Stimulated activated CD4-positive, alpha-beta T cell treated with anti-CD3 and anti-CD28 coated beads, Interleukin-4, amount 100 ng/mL, for 4 hours (primary cell): ENCODE data around the gene MYO16.
A peak's percentile ranks its signal among the peaks of the same experiment; 100 is the strongest.
"Not testable (repeated sequence)": the region's sequence is repeated elsewhere in the genome, so short reads cannot be mapped to it uniquely, and the experiment has no call there.

Experiments
- DNase-seq, 2 experiments: peaks; one replicate each; pipeline ENCODE4 v3.0.0-alpha.2; 2020

MYO16 gene

DNA sequence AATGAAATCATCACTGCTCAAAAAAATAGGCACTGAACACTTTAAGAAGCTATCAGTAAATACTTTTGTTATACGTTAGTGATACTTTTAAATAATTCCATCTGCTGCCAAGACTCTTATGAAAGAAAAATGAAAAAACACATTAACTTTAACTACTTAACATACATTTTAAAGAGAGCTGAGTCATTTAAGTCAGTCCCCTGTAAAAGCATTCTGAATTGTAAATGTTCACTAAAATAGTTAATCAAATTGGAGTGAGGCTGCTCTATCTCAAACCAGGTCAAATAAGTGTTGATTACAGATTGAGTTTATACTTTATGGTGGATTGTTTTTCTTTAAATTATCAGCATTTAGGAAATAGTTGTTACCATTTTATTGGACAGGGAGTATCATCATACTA, 274.2 kb downstream of the MYO16 start:
- DNase-seq = no peak

DNA sequence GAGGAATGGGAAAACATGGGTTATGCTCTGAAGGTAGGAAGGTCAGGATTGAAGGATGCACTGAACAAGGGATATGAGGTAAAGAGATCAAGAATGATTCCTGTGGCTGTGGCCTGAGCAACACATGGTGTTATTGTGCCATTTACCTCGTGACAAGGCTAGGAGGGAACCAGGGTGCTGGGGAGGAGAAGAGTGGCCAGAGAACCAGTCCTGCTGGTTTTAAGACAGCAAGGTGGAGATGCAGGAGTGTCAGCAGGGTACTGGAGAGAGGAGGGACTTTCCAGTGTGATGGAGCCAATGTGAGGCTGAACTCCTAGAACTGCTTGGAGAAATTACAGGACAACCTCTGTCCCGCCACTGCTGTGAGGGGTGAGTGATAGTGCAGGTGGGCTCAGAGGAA, 282.4 kb downstream of the MYO16 start:
- DNase-seq = no peak

DNA sequence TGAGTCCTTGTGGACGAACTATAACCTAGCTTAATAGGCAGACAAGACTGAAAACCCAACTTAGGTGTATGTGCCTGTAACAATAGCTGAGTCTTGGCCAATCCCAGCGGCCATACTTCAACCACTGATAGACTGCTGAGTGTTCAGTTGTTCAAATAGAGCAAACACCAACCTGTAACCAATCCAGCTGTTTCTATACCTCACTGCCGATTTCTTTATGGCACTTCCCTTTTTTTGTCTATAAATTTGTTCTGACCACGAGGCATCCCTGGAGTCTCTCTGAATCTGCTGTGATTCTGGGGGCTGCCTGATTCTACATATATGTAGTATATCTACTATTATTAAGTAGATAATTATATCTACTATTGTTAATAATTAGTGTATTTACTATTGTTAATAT, 284.3 kb downstream of the MYO16 start:
- DNase-seq = not testable (repeated sequence)

DNA sequence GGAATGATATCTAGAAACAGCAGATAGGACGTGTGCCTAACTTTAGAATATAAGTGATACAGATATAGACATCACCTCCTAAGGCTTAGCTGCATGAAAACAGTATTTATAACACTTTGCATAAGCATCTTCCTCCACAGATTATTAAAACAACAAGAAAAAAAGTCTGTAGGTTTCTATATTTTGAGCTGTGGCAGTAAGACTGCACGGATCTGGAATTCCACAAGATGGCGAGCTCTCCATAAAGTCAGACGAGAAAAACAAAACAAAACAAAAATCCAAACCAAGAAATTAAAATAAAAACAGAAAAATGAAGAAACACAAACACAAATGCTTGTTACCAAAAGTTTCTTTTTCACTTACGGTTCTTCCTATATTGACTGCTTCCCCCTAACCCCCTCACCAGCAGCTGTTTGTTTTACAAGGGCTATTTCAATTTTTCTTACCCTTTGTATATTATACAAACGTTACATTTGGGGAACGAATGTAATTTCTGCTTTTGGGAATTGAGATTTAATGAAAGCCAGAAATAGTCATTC, 285.8 kb downstream of the MYO16 start:
- no peak for DNase-seq

DNA sequence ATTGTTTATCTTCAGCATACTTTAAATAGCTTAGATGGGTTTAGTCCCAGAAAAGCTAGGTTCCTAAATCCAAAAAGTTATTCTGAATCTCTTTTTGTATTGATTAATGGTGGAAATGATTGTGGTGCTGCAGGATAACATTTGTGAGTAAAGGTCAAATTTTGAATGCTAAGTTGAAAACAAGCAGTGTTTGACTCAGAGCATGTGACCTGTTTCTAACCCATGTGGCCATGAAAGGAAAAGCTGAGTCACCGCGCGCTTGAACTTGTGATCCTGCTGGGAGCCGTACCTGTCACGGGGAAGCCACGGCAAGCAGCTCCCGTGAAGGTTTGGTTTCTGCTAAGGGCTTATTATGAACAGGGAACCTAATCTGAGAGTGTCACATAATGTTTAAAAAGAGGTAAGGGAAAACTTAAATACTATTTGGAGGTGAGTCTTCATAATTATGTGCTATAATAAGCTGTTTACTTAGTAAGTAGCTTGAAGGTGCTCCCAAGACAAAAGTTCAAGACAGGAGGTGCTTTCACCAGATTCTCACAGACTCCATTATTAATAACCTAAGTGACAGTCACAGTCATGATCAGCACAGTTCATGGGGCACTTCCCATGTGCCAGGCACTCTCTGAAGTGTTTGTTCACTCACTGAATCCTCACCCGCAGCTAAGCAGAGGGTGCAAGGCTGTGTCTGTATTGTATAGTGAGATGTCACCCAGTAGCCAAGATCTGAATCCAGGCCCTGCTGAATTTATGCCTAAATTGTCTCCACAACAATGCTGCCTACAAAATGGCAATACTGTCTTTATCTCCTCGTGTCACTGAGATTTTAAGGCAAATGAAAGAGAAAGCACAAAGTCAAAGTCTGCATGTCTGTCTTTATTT, 286.5 kb downstream of the MYO16 start:
- peak; percentile 66 to 83 for DNase-seq

DNA sequence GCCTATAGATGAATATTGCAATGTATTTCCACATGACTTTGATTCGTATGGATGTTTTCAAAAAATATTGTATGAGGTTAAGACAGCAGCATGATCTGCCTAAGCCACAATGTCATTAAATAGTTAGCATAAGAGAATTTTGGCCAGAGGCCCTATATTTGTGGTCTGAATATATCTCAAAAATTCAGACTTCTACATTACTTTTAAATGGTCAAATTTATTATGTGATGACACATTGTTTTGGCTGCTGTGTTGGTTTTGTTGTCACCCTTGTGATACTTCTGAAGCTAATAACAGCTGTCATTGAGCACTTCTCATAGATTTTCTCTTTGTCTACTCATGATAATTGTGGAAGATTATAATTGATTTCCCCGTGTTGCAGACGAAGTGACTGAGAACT, 288.2 kb downstream of the MYO16 start:
- no peak for DNase-seq

DNA sequence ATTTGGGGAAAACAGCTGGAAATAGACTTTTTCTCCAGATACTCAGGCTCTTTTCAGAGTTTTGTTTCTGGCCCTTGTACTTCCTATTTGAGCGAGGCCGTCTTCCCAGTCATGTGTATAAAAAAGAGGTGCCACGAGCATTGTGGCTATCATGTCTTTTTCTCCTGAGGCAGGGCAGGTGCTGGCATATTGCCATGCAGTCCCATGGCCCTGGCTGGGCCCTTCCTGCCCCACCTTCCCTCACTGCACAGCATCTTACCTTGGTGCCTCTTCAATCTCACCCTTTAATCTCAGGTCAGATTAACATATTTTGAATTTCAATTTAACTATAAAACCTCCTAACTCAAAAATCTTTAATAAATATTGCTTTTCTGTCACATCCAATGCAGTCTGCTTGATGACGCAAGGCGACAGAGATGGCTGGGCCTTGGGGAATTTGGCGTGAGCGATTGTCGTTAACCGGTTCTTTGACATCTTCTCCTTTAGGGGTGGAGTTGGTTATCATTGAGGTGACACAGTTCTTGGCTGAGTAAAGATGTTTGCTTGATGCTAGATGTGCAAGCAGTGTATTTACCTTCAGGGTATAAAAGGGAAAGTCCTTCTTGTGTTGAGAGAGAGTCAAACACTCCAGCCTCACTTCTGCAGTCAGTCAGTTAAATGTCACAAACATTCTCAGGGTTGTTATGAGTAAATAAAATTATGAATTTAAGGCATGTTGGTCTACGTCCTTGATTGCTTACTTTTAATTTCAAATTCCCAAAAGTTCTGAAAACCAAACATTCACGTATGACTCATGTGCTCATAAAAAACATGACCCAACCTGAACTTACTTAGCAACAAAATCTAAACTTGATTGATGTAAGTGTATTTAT, 289.9 kb downstream of the MYO16 start:
- no peak for DNase-seq

DNA sequence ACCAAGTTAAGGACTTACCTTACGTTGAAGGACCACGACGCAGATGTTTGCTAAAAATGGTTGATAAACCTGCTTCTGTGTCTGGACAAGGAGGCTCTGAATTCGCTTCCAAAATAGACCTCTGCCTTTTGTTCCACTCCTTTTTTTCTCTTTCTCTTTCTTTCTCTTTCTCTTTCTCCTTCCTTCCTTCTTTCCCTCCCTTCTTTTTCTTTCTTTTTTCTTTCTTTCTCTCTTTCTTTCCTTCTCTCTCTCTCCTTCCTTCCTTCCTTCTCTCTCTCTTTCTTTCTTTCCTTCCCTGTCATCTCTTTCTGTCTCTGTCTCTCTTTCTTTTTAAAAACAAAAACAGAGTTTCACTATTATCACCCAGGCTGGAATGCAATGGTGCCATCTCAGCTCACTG, 290.7 kb downstream of the MYO16 start:
- DNase-seq = no peak

DNA sequence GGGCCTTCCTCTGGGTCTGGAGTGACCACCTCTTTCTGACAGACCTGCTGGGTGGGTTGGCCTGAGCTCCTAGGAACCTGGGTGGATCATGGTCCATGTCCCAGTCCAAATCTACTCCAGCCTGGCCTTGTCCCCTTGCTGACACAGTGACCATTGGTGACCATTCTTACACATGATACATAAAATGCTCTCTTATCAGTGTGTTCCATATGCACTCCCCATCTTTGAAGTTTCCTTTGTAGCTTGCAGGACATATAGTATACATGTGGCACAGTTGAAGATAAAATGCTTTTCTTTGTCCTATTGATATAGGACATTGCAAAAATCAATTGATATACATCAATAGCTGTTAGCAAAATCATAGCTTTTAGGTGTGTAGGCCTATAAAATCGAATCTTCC, 291.8 kb downstream of the MYO16 start:
- no peak for DNase-seq

DNA sequence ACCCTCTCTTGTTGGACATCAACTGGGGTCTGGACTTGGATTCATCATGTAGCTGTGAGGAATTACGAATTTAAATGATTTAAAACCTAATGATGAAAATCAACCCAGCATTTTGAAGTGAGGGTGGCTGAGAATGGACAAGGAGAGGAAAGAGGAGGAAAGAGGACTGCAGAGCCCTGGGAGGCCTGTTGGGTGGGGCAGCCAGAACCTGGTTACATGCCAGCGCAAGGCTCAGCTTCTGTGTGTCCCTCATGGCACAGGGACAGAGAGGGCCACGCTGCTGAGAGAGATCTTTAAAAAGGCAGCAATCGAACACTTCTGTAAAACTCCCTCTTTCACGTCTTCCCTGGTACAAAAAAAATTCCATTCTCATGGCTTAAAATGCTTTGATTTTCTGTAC, 292.7 kb downstream of the MYO16 start:
- DNase-seq = no peak

DNA sequence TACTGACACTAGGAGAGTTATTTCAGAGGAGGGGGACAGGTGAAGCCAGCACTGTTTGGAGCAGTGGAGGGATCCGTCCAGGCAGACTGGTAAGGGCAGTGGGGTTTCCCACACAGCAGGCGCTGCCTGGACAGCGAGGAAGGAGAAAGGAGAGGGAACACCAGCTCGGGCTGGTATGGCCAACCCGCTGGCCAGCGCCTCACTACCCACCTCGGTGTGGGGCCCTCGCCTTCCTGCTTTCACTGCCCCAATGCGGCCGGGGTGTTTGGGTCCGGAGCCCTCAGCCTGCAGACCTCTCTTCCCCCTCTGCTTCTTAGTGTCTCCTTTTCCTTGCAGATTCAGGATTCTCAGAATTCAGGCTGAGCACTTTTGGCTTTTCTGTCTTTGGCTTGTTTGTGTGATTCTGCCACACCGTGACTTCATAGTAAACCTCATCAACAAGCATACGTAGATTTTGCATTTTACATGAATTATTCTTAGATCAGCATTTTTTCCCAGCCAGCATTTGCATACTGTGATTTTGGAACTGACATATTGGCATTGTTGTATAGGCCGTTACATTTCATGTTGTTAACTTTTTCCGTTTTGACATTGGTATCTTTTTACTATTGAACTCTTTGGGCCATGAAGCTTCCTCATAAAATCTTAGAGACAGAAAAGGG, 294.1 kb downstream of the MYO16 start:
- DNase-seq = no peak

DNA sequence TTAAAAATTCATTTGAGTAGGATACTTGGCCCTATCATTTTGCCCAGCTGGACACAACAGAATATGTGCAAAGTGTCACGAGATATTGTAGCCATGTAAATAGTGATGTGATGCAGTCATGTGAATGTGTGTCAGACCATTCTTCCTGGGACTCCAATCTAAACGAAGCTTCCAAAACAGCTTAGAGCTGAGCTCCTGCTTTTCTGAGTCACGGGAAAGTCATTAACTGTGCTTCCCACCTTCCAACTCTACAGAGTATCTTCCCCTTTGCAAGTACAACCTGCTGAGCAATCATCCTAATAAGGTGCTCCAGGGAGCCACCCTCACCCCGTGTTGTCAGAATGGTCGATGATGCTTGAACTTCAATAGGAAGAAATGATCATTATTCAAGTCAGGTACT, 294.7 kb downstream of the MYO16 start:
- DNase-seq = no peak

DNA sequence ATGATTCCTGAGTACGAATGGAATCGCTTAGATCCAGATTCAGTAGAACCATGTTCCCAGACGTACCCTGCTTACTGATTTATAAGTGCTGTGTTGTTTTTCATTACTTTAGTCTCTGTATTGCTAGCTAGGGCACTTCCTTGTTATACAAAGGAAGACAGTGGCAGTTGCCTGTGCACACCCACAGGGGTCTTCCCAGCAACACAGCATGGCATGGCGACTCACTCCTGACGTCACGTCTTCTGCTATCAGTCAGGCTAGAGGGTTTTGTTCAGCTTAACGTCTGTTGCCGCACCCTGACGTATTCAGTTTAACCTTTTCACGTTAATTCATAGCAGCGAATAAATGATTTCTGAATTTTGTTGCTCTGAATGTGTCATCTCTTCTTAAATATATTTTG, 295.1 kb downstream of the MYO16 start:
- DNase-seq = no peak

DNA sequence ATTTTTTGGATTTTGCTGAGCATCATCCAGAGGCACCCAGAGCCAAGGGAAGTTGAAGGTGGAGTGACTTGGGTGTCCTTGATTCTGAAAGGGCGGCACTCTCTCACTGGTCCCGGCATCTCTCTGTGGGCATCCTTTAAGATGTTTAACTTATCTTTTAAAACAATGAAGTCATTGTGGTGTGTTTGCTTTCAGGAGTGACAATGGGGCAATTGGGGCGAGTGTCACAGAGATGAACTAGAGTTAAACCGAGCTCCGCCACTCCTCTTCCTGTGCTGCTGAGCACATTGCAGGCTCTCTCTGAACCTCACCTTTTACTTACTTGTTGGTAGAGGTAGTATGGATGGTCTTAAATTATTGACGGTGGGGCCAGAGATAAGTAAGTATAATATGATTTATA, 295.7 kb downstream of the MYO16 start:
- no peak for DNase-seq

DNA sequence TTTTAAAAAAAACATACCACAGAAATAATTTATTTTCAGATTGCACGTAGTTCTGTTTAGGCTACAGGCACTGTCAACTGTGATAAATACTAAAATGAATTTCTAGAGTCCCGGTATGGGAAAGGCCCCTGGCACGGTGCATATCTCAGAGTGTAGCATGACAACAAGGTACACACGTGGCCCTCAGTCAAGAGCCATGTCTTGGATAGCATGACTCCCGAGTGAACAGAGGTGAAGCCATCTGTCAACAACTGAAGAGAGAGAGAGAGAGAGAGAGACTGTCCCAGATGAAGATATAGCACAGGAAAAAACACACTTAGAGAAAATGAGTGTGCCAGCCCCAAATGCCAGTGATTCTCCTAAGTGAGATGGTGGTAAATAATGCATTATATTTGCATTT, 297.5 kb downstream of the MYO16 start:
- DNase-seq = no peak

DNA sequence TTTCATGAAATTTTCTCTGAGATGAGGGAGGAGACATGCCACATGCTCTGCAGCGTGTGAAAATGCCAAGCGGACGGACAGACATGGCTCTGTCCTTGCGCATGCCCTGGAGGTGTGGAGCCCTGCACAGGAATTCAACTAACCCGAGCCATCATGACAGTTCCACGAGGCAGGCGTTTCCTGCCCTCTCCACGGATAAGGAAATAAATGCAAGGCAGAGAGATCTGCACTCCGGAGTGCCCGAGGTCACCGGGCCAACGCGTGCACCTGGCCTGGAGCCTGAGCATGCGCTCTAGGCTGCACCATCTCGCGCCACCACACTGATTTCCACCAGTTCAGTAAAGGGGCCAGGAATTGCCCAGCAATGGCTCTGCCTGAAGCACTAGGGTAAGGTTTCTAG, 298.2 kb downstream of the MYO16 start:
- no peak for DNase-seq

DNA sequence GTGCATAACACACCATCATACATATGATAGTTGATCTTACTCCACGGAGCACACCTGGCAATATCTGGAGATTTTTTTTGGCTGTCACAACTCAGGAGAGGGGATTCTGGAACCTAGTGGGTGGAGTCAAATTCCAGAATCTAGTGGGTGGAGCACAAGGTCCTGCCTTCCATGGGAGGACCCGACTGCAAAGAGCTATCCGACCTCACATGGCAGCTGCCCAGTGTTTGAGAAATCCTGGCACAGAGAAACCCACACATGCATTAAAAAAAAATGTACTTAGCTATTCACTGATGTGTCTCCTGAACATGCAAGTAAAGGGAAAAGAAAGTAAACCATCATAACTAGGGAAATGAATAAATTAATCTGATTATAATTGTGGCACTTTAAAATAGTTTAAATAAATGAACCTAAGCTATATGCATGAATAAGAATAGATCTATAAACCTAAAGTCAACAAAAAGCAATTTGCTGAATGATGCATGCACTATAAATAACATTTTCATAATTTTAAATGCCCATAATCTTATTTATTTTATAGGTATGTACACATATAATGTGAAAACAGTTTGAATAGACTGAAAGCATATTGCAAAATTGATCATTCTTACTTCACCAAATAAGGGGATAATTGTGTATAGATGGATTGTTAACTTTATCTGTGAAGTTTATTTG, 300.3 kb downstream of the MYO16 start:
- no peak for DNase-seq

DNA sequence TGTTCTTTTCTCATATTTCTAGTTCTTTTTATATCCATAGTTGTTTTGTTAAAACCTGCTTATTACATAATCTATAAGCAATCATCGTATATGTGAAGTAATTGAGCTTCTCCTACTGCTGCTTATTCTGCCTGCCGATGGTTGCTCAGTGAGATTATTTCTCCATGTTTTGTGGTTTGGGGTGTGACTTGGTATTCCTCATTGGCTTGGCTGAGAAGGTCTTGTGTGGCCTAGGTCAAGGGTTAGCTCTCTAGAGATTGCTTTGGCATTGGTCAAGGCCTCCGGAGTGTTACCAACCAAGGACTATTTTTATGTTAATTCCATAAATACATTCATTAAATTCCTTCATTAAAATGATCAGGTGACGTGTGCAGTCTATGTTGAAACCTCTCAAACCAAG, 302.8 kb downstream of the MYO16 start:
- DNase-seq = no peak

DNA sequence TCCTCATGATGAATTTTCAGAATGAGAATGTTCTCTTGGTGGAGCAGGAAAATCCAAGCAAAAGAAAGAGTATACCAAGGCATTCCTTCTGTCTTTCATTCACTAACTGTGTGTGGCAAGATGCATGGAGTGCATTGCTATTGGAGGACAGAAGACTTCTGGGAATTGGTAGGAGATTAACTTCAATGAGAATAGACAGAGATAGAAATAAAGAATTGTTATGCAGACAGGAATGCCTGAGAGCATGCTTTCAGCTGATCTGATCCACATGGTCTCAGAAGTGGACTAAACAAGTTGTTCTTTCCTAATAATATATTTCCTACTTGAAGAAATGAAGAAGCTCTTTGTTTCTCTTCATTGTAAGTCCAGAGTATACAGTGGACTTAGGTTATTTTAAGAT, 303.6 kb downstream of the MYO16 start:
- DNase-seq = no peak

DNA sequence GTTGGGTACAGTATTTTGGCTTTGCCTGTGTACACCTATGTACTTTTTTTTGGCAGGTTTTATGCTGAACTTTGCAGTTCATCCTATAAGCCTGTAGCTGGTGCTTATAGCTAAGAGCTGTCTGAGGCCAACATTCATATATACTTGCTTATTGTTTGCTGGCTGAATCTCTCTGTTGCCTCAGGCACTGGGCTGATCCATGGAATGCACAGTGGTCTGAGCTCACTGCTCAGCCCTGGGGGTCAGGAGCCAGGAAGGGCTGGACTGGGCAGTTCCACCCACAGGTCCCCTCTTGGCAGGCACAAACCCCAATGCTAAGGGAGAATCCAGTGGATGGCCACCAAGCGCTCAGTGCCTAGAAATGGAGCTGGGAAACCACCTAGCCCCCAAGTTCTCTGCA, 308.7 kb downstream of the MYO16 start:
- no peak for DNase-seq

DNA sequence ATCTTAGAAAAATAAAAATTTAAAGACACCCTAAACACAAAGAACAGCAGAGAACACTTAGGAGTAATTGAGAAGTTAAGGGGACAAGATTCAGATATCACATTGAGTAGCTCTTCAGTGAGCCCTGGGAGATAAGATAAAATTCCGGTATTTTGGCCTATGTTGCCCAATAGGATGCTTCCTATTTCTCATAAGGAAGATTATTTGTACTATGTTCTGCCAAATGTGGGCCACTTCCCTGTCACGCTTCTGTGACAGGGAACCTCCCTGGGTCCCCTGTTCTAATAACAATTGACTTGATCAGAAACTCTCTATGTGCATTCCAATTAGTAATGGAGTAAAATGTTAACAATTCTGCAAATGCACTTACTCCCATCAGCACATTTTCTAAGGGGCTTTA, 310.7 kb downstream of the MYO16 start:
- no peak for DNase-seq

DNA sequence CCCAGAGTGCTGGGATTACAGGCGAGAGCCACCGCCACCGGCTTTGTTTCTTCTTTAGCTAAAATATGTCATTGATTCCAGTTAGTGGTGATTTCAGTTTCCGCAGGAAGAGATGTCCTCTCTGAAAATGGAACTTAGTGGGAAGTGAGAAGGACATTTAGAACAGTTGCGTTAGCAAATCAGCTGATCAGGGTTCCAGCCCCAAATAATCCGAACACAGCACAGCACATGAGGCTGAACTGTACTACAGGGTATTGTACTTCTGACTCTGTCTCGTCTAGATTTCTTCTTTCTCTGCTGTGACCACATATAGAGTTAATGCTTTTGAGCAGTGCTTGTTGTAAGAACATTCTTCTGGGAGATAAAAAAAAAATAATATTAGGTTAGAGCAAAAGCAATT, 314.4 kb downstream of the MYO16 start:
- no peak for DNase-seq

DNA sequence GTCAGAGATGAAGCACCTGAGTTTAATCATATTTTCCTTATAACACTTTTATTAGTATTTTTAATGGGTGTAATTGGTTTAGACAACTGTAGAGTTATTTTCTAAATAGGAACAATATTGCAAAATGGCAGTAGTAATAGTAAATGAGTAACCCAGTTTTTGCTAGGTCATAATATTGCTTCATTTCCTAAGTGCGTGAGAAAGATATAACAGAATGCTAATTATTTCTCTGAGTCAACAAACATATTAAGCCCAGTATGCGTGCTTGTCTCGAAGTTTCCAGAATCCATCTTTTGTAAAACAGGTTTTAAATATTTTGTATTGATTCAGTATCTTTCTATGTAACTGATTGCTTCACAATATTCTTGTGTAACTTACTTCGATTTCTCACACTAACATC, 315.3 kb downstream of the MYO16 start:
- no peak for DNase-seq
